ENCODE measurements around the gene RERE. TPM values are rescaled to one million over a fixed set of nuclear protein-coding genes. Genes with fewer than 3 reads are reported as not detected.

Gene RERE
- total RNA-seq, 2 donors from 2014 or later: 96.0 to 105 TPM

DNA sequence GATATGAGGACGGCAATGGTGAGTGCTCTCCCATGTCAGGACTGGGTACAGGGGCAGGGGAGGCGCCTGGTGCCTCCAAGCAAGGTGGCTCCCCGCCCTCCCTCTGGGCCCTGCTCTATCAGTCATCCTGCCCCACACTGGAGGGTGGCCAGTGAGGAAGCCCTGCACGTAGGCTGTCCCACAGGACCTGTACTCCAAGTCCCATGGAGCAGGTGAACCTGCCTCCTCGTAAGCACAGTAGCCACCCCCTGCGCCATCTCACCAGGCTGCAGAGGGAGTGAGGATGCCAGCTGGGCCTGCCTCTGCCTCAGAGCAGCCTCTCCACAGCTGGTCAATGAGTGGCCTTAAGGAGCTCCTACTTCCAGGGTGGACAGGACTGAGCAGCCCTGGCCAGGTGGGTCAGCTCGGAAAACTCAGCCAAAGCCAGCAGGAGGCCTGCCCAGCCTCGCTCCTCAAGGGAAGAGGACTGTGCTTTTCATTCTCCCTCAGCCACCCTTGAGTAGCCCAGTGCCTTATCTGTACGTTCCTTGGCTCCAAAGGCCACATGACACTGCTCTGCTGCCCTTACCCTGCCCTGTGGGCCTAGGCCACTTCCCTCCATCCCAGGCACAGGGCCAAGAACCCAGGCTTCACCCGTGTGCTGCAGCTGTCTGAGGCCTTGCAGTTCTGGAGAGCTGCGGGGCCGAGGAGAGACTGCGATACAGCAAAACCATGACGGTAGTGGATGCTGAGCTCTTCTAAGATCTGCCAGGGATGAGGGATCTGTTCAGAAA lies 459.9 kb downstream of the RERE start:
- Histone ChIP-seq H3K9ac (ENCODE audit: low read depth in 2 of 2, low read length in 2 of 2) (no peak overlapping the region), H3K27ac (no peak overlapping the region)

DNA sequence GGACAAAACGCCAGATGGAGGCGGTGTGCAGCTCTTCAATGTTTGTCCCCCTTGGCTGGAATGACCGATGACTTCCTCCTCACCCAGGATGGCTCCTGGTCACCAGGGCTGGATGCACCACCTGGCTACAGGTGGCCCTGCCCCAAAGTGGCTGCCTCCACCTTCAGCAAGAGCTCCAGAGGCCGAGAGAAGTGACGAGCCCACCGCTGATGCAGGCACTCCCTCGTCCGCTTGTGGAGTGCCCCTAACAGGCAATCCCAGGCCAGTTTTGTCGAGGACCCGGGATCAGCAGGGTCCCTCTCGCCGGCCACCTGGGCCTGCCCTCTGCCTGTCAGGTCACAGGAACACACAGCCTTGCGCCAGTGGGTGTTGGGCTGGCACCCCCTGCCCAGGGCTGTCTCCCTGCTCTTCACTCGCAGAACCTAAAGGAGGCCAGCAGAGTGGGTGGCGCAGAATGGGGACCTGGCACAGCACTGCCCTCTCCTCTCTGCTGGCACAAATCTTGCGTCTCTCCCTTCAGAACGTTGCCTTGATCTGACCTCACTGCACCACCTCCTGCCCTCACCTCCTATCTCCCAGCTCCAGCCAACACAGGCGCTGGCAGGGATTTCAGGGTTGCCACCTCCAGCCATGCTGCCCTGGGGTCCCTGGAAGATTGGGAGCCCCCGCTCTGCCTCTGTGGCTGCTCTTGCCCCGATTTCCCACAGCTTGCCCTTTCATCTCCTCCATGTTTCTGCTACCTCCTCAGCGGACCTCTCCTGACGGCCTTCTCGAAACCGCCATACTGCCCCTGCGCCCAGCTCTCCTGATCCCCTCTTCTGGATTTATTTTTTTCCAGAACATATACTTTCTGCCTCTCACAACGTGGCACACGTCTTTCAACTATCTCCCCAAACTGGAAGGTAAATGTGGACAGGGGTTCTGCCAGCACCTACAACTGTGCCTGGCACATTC lies 460.9 kb downstream of the RERE start:
- H3K9me3 ChIP-seq: no peaks in the 10 kb centered on the region
- no peak overlapping the region for H3K9ac ChIP-seq (ENCODE audit: low read depth in 2 of 2, low read length in 2 of 2)
- no peaks in the 10 kb centered on the region for H3K4me1 ChIP-seq
- intact Hi-C loops (cut with DNase I): no loop called here
- H3K36me3 ChIP-seq: peaks cover 40% of the 10 kb centered on the region
- H3K27me3 ChIP-seq: no peaks in the 10 kb centered on the region
- no peak overlapping the region for H3K4me3 ChIP-seq
- TF ChIP-seq, protein P1, sequence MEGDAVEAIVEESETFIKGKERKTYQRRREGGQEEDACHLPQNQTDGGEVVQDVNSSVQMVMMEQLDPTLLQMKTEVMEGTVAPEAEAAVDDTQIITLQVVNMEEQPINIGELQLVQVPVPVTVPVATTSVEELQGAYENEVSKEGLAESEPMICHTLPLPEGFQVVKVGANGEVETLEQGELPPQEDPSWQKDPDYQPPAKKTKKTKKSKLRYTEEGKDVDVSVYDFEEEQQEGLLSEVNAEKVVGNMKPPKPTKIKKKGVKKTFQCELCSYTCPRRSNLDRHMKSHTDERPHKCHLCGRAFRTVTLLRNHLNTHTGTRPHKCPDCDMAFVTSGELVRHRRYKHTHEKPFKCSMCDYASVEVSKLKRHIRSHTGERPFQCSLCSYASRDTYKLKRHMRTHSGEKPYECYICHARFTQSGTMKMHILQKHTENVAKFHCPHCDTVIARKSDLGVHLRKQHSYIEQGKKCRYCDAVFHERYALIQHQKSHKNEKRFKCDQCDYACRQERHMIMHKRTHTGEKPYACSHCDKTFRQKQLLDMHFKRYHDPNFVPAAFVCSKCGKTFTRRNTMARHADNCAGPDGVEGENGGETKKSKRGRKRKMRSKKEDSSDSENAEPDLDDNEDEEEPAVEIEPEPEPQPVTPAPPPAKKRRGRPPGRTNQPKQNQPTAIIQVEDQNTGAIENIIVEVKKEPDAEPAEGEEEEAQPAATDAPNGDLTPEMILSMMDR (IDR thresholded peaks at IDR 0.05): no peak
- DNase-seq: no peak
- H3K27ac ChIP-seq: no peak overlapping the region

More for the DNA sequence above, 459.9 kb downstream of the RERE start:
- H3K27me3 ChIP-seq: no peaks in the 10 kb centered on the region
- TF ChIP-seq, protein P1 (IDR thresholded peaks at IDR 0.05): no peak
- H3K4me3 ChIP-seq: no peak overlapping the region
- H3K36me3 ChIP-seq: peaks cover 49% of the 10 kb centered on the region
- H3K9me3 ChIP-seq: no peaks in the 10 kb centered on the region
- intact Hi-C loops (cut with DNase I): no loop called here
- no peaks in the 10 kb centered on the region for H3K4me1 ChIP-seq
- DNase-seq: no peak

DNA sequence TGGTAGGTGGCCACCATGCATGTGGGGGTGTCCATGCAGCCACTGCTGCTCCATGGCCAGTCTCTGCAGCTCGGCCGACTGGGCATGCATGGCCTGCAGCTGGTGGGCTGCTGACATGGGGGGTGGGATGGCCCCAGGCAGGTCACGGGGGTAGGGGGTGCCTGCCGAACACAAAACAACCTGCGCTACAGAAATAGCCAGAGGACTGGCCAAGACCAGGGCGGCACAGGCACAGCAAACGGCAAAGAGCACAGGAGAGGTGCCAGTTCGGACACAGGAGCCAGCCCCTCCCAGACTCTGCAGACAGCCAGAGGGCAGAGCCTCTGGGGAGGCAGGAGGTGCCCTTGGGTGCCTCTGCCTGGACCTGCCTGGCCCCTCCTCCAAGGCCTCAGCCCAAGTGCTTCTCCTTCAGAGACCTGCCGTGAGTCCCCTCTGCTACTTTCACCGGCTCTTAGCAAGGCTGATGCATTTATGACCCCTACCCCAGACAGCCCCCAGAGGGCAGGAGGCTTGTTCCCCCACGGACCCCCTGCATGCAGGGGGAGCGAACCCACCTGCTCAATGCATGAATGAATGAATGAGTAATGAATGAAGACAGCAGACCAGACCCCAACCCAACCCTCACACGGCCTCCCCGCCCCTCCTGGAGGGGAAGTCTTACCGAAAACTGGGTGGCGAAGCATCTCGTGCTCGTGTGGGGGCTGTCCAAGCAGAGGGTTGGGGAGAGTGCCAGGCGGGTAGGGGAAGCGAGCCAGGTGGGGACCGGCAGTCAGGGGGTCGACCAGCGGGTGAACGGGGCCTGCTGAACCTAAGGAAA lies 461.8 kb downstream of the RERE start:
- no peaks in the 10 kb centered on the region for H3K4me1 ChIP-seq
- DNase-seq: no peak
- intact Hi-C loops (cut with DNase I): no loop called here
- no peaks in the 10 kb centered on the region for H3K27me3 ChIP-seq
- no peaks in the 10 kb centered on the region for H3K9me3 ChIP-seq
- no peak overlapping the region for H3K27ac ChIP-seq
- H3K4me3 ChIP-seq: no peak overlapping the region
- TF ChIP-seq, protein P1 (IDR thresholded peaks at IDR 0.05): no peak
- H3K36me3 ChIP-seq: peaks cover 31% of the 10 kb centered on the region
- H3K9ac ChIP-seq (ENCODE audit: low read depth in 2 of 2, low read length in 2 of 2): no peak overlapping the region

DNA sequence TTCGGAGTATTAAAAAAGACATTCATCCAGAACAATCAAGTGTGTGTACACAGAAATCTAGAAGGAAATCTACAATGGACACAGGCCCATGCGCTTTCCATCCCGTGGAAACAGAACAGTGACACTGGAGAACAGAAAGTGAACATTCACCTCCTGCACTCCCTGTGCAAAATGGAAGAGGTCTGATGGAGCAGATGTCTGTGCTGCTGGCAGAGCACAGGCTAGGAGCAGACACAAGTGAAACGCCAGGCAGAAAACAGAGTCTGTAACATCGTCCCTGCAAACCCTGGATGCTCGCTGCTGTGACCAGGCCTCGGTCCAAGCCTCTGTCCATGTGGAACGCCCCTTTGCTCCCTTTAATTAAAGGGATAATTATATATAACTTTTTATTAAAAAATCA lies 463.4 kb downstream of the RERE start:
- DNase-seq: no peak
- Histone ChIP-seq H3K9me3 (no peaks in the 10 kb centered on the region), H3K27me3 (no peaks in the 10 kb centered on the region), H3K27ac (no peak overlapping the region), H3K9ac (ENCODE audit: low read depth in 2 of 2, low read length in 2 of 2) (no peak overlapping the region), H3K36me3 (peaks cover 29% of the 10 kb centered on the region), H3K4me1 (no peaks in the 10 kb centered on the region), H3K4me3 (no peak overlapping the region)
- TF ChIP-seq, protein P1 (IDR thresholded peaks at IDR 0.05): no peak
- intact Hi-C loops (cut with DNase I): no loop called here
